CD4-positive, alpha-beta T cell treated with Interleukin-17A for 4 hours (primary cell): Measurements from ENCODE around the gene AGO4.

Source experiments
- DNase-seq: peaks from one replicate; pipeline ENCODE4 v3.0.0-alpha.2; 2020; ENCODE audit warnings: mixed read lengths

Gene AGO4

GRCh38 chr1:35902671-35903070, 94.9 kb downstream of the AGO4 start:
- DNase-seq: no peak
